EH (cell line): Measurements from ENCODE around the gene RNF38.
A peak's percentile ranks its signal among the peaks of the same experiment; 100 is the strongest.
"Not testable (repeated sequence)": the region's sequence is repeated elsewhere in the genome, so short reads cannot be mapped to it uniquely, and the experiment has no call there.

Experiments
- DNase-seq: peaks from one replicate; pipeline ENCODE4 v3.0.0-alpha.2; 2015; ENCODE audit warnings: low read depth

The RNF38 gene

GRCh38 chr9:36336131-36336907 is 63.8 kb downstream of the RNF38 start:
- no peak for DNase-seq

- DNase-seq = peak; percentile 66
These were observed 68.1 kb downstream of the RNF38 start for GRCh38 chr9:36332006-36332405.

- DNase-seq = peak; percentile 76
These were observed 71.2 kb downstream of the RNF38 start for GRCh38 chr9:36328798-36329411.

GRCh38 chr9:36325081-36325828 is 74.8 kb downstream of the RNF38 start:
- DNase-seq = no peak

GRCh38 chr9:36323926-36324325 is 76.1 kb downstream of the RNF38 start:
- DNase-seq = no peak

- no peak for DNase-seq
These were observed 77.6 kb downstream of the RNF38 start for GRCh38 chr9:36322462-36322861.

- DNase-seq = not testable (repeated sequence)
These were observed 78.2 kb downstream of the RNF38 start for GRCh38 chr9:36321903-36322302.

GRCh38 chr9:36320466-36320865 is 79.6 kb downstream of the RNF38 start:
- no peak for DNase-seq

GRCh38 chr9:36319806-36320205 is 80.3 kb downstream of the RNF38 start:
- peak; percentile 40 for DNase-seq

GRCh38 chr9:36319183-36319582 is 80.9 kb downstream of the RNF38 start:
- DNase-seq = no peak

GRCh38 chr9:36318212-36318802 is 81.8 kb downstream of the RNF38 start:
- DNase-seq = no peak

- no peak for DNase-seq
These were observed 82.3 kb downstream of the RNF38 start for GRCh38 chr9:36317766-36318165.

- DNase-seq = no peak
These were observed 83.3 kb downstream of the RNF38 start for GRCh38 chr9:36316611-36317317.

GRCh38 chr9:36316049-36316448 is 84.0 kb downstream of the RNF38 start:
- DNase-seq = no peak

GRCh38 chr9:36315283-36315682 is 84.8 kb downstream of the RNF38 start:
- no peak for DNase-seq

GRCh38 chr9:36314740-36315139 is 85.3 kb downstream of the RNF38 start:
- no peak for DNase-seq

- DNase-seq = peak; percentile 21
These were observed 93.4 kb downstream of the RNF38 start for GRCh38 chr9:36306471-36307306.

- not testable (repeated sequence) for DNase-seq
These were observed 95.7 kb downstream of the RNF38 start for GRCh38 chr9:36304366-36304765.

- no peak for DNase-seq
These were observed 98.8 kb downstream of the RNF38 start for GRCh38 chr9:36301227-36301626.

- peak; percentile 75 for DNase-seq
These were observed 101.5 kb downstream of the RNF38 start for GRCh38 chr9:36298566-36298965.

GRCh38 chr9:36297798-36298197 is 102.3 kb downstream of the RNF38 start:
- DNase-seq = no peak
